OCI-LY7 (cell line): ENCODE data around the gene TMA7B. TPM values are rescaled to one million over a fixed set of nuclear protein-coding genes. Genes with fewer than 3 reads are reported as not detected.
A peak's percentile ranks its signal among the peaks of the same experiment; 100 is the strongest.

Experiments
- BruUV-seq: library from RNA; stranded (reverse); fragments of 400-500 nt; replicated peaks from 2 replicates; lab custom pipeline; 2021; lab: Mats Ljungman, UMichigan
- CTCF ChIA-PET: fragments of 300-600 bp; sonication (Branson Sonifier 250); formaldehyde crosslinking; loops from one replicate; lab custom pipeline; 2022; ENCODE audit warnings: antibody characterized with exemption; ENCODE audit not compliant: unreplicated experiment; lab: Charles Lee
- POLR2A ChIA-PET: fragments of 300-600 bp; sonication (Branson Sonifier 250); formaldehyde crosslinking; loops from one replicate; lab custom pipeline; 2022; ENCODE audit warnings: antibody characterized with exemption; lab: Charles Lee
- DNase-seq: peaks from one replicate; pipeline ENCODE4 v3.0.0-alpha.2; 2015; ENCODE audit warnings: low spot score
- H2AFZ ChIP-seq: fragments of 200-600 bp; sonication (generic), shearing (Covaris generic); 2 replicates; pipeline ENCODE4 v1.6.1; 2014; ENCODE audit warnings: mild to moderate bottlenecking, antibody characterized with exemption, low read length, moderate library complexity
- H3K27ac ChIP-seq: fragments of 200-600 bp; sonication (generic); 2 replicates; pipeline ENCODE4 v1.5.1; 2014; ENCODE audit warnings: mixed run types, low read depth, mild to moderate bottlenecking, moderate library complexity, low read length, inconsistent platforms; ENCODE audit not compliant: poor library complexity, severe bottlenecking
- H3K36me3 ChIP-seq: fragments of 200-600 bp; sonication (generic); 2 replicates; pipeline ENCODE4 v1.6.1; 2014; ENCODE audit warnings: mild to moderate bottlenecking, antibody characterized with exemption, low read length, moderate library complexity, mixed read lengths; ENCODE audit not compliant: insufficient read depth
- H3K4me1 ChIP-seq: fragments of 200-600 bp; sonication (generic); 2 replicates; pipeline ENCODE4 v1.5.1; 2014; ENCODE audit warnings: mild to moderate bottlenecking, low read length; ENCODE audit not compliant: insufficient read depth, poor library complexity, severe bottlenecking
- H3K4me2 ChIP-seq: fragments of 200-600 bp; sonication (generic); 2 replicates; pipeline ENCODE4 v1.6.1; 2014; ENCODE audit warnings: mild to moderate bottlenecking, low read length
- H3K4me3 ChIP-seq: fragments of 200-600 bp; sonication (generic); 2 replicates; pipeline ENCODE4 v1.5.1; 2014; ENCODE audit warnings: mild to moderate bottlenecking, low read depth, low read length; ENCODE audit not compliant: poor library complexity, severe bottlenecking
- H3K79me2 ChIP-seq: fragments of 200-600 bp; sonication (generic); 2 replicates; pipeline ENCODE4 v1.6.1; 2016; ENCODE audit warnings: low read depth, mild to moderate bottlenecking, low read length, moderate library complexity, mixed read lengths; ENCODE audit not compliant: insufficient read depth
- H3K9me2 ChIP-seq: fragments of 200-600 bp; sonication (generic); 2 replicates; pipeline ENCODE4 v1.6.1; 2016; ENCODE audit warnings: mild to moderate bottlenecking, low read length, mixed read lengths; ENCODE audit not compliant: insufficient read depth
- H3K9me3 ChIP-seq: fragments of 200-600 bp; sonication (generic); 2 replicates; pipeline ENCODE4 v1.6.1; 2014; ENCODE audit warnings: mild to moderate bottlenecking, mixed run types, low read length, mixed read lengths
- H4K20me1 ChIP-seq: fragments of 200-600 bp; sonication (generic); 2 replicates; pipeline ENCODE4 v1.6.1; 2014; ENCODE audit warnings: mild to moderate bottlenecking, antibody characterized with exemption, low read length, moderate library complexity, mixed read lengths; ENCODE audit not compliant: insufficient read depth
- CTCF ChIP-seq: fragments of 200-600 bp; sonication (generic); conservative IDR thresholded peaks from 2 replicates; pipeline ENCODE4 v1.5.1; 2014; ENCODE audit warnings: mild to moderate bottlenecking, antibody characterized with exemption, low read length, moderate library complexity, mixed read lengths
- EZH2phosphoT487 ChIP-seq: fragments of 200-600 bp; sonication (generic); IDR thresholded peaks from 2 replicates; pipeline ENCODE4 v1.6.1; 2018; ENCODE audit warnings: low read depth, borderline replicate concordance, mild to moderate bottlenecking, mixed run types, antibody characterized with exemption, low read length, moderate library complexity, mixed read lengths
- intact Hi-C: fragments of 100-400 bp; cut with micrococcal nuclease; formaldehyde crosslinking; loops from one replicate; pipeline ENCODE4 v1.10.0; 2022; ENCODE audit not compliant: unreplicated experiment
- total RNA-seq, 2 experiments: library from RNA; depleted of rRNA in 1 of 2; stranded (reverse); fragments of >200 nt in 1 of 2; shearing (Covaris generic) in 1 of 2; gene quantifications; 2 replicates each; pipeline ENCODE4 v1.2.3, GENCODE V29; 2014 to 2022

TMA7B gene
- total RNA-seq, 2 experiments from 2014 or later: not detected

DNA sequence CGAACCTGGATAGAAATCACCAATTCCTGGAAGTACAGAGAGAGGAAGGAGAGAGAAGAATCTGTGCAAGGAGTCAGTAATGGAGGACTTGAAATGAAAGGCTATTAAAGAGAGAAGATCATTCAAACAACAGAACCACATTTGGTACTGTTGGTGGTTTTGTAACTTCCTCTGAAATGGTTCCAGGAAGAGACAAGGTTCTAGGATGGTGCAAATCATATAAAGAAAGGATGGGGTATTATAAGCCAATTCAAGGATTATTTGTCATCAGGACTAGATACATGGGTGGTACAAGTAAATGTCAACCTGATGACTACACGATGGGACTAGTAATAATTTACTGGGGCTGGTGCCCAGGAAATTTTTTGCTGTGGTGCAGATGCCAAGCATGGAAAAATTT is 28.9 kb upstream of the TMA7B start:
- TF ChIP-seq EZH2phosphoT487 (no peak), CTCF (no peak)
- Histone ChIP-seq H3K79me2 (no peaks in the 10 kb centered on the region), H3K4me3 (no peak overlapping the region), H3K27ac (no peak overlapping the region), H3K9me2 (no peaks in the 10 kb centered on the region), H3K9me3 (no peaks in the 10 kb centered on the region), H2AFZ (no peak overlapping the region), H3K36me3 (no peaks in the 10 kb centered on the region), H3K4me1 (peaks cover 17% of the 10 kb centered on the region), H3K4me2 (no peak overlapping the region), H4K20me1 (no peaks in the 10 kb centered on the region)
- no TSS peak for BruUV-seq
- no peak for DNase-seq
- POLR2A ChIA-PET: no interaction called here
- CTCF ChIA-PET: no interaction called here
- intact Hi-C loops: loop anchor here (5.0 kb wide), 1 partner anchor 91 kb away; no protein-coding TSS in a partner anchor

DNA sequence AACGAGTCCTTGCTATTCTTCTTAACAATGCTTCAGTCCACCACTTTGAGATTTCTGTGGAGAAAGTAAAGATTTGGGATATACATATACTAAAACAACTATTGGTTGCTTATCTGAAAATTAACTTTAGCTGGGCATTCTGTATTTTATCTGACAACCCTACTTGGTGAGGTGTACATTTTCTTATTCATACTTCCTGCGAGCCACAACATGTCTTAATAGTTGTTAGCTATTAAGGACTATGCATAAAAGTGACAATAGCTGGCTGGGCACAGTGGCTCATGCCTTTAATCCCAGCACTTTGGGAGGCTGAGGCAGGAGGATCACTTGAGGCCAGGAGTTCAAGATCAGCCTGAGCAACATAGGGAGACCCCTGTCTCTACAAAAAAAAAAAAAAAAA is 28.0 kb upstream of the TMA7B start:
- Histone ChIP-seq H3K4me1 (peaks cover 25% of the 10 kb centered on the region), H3K9me2 (no peaks in the 10 kb centered on the region), H3K79me2 (no peaks in the 10 kb centered on the region), H3K4me2 (no peak overlapping the region), H4K20me1 (no peaks in the 10 kb centered on the region), H3K36me3 (no peaks in the 10 kb centered on the region), H3K27ac (no peak overlapping the region), H3K4me3 (no peak overlapping the region), H2AFZ (no peak overlapping the region), H3K9me3 (no peaks in the 10 kb centered on the region)
- DNase-seq: no peak
- intact Hi-C loops: loop anchor here (5.0 kb wide), 1 partner anchor 90 kb away; no protein-coding TSS in a partner anchor
- TF ChIP-seq CTCF (no peak), EZH2phosphoT487 (no peak)
- BruUV-seq: no TSS peak
- POLR2A ChIA-PET: no interaction called here
- CTCF ChIA-PET: no interaction called here

DNA sequence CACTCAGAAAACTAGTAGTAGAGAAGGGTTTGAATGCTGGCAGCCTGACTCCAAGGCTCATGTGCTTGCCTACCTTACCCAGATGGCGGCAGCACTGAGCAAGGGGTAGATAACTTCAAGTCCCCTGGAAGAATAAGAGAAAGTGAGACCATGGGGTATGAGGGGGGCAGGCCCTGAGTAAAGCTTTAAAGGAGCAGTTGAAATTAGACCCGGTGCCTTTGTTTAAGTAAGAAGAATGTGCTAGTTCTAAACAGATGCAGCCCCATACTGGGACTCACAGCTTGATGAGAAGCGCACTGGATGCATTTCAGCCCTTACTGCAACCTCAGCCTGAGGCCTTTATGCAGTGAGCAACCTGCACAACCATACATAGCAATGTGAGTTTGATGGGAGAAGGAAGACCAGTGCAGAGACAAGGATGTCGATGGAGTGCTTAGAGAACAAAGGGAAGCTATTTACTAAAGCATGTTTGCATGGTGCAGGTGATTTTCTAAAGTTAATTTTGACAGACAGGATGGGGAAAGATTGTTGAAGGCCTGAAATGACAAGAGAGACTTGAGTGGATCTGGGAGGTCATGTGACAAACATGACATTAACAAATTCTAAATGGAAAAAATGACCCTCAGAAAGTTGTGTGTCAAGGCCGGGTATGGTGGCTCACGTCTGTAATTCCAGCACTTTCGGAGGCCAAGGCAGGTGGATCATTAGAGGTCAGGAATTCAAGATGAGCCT is 27.1 kb upstream of the TMA7B start:
- TF ChIP-seq EZH2phosphoT487 (no peak), CTCF (peak; percentile 90)
- no peaks in the 10 kb centered on the region for H4K20me1 ChIP-seq
- H3K4me3 ChIP-seq: no peak overlapping the region
- POLR2A ChIA-PET: interaction anchor here (0.5 kb wide), 1 partner anchor 347 kb away, joined by 4 read pairs; no protein-coding TSS in a partner anchor
- no peaks in the 10 kb centered on the region for H3K9me2 ChIP-seq
- H3K9me3 ChIP-seq: no peaks in the 10 kb centered on the region
- H3K36me3 ChIP-seq: no peaks in the 10 kb centered on the region
- no peak overlapping the region for H3K27ac ChIP-seq
- H3K79me2 ChIP-seq: no peaks in the 10 kb centered on the region
- H3K4me1 ChIP-seq: peaks cover 25% of the 10 kb centered on the region
- no TSS peak for BruUV-seq
- no peak overlapping the region for H3K4me2 ChIP-seq
- intact Hi-C loops: loop anchor here (5.0 kb wide), 1 partner anchor 89 kb away; no protein-coding TSS in a partner anchor
- H2AFZ ChIP-seq: no peak overlapping the region
- DNase-seq: peak; percentile 68
- CTCF ChIA-PET: interaction anchor here (0.6 kb wide), 1 partner anchor 184 kb away, joined by 4 read pairs; no protein-coding TSS in a partner anchor
